Endothelial cell of umbilical vein (primary cell): ENCODE data around the gene LILRB5.
"Not testable (repeated sequence)": the region's sequence is repeated elsewhere in the genome, so short reads cannot be mapped to it uniquely, and the experiment has no call there.

Experiments
- CTCF ChIP-seq, 2 donors: IDR thresholded peaks; 1 replicate in 1 of 2; 2 replicates in 1 of 2; pipeline ENCODE4 v1.5.1; 2011; ENCODE audit warnings: low read length in 2 of 2, mild to moderate bottlenecking in 2 of 2, moderate library complexity in 2 of 2, control low read depth in 1 of 2, inconsistent platforms in 1 of 2, low read depth in 1 of 2; ENCODE audit not compliant: insufficient read depth in 1 of 2; ENCODE audit errors: extremely low read depth in 1 of 2
- EZH2 ChIP-seq: IDR thresholded peaks from 2 replicates; pipeline ENCODE4 v1.6.1; 2012; ENCODE audit warnings: borderline replicate concordance, low read depth, mild to moderate bottlenecking, moderate library complexity, low read length, inconsistent platforms; ENCODE audit not compliant: severe bottlenecking

GRCh38 chr19:54217517-54218247 is 39.4 kb downstream of the LILRB5 start:
- not testable (repeated sequence) for TF ChIP-seq EZH2; CTCF (IDR thresholded peaks at IDR 0.05; ENCODE audit: extremely low read depth in 1 of 2, insufficient read depth in 1 of 2, low read depth in 1 of 2, low read length in 2 of 2)
